Astrocyte of the cerebellum (primary cell): ENCODE measurements around the gene DFFB.

Experiments used
- DNase-seq: peaks from one replicate; pipeline ENCODE4 v3.0.0-alpha.2; 2011; ENCODE audit warnings: low read depth
- H3K4me3 ChIP-seq: 2 replicates; pipeline ENCODE4 v1.5.1; 2011; ENCODE audit warnings: mild to moderate bottlenecking, low read depth, low read length, moderate library complexity
- CTCF ChIP-seq: IDR thresholded peaks from 2 replicates; pipeline ENCODE4 v1.5.1; 2012; ENCODE audit warnings: low read length, low read depth, moderate library complexity, mild to moderate bottlenecking; ENCODE audit errors: missing control alignments
- in situ Hi-C: cut with HindIII; loops from 2 replicates; pipeline ENCODE4 v1.10.0; 2017; ENCODE audit warnings: low sequenced_read_pairs

DFFB gene

GRCh38 chr1:3895951-3896325 lies 38.7 kb downstream of the DFFB start:
- no peak for DNase-seq
- no peak overlapping the region for H3K4me3 ChIP-seq
- TF ChIP-seq CTCF, result no peak
- in situ Hi-C loops, result no loop called here

DNA sequence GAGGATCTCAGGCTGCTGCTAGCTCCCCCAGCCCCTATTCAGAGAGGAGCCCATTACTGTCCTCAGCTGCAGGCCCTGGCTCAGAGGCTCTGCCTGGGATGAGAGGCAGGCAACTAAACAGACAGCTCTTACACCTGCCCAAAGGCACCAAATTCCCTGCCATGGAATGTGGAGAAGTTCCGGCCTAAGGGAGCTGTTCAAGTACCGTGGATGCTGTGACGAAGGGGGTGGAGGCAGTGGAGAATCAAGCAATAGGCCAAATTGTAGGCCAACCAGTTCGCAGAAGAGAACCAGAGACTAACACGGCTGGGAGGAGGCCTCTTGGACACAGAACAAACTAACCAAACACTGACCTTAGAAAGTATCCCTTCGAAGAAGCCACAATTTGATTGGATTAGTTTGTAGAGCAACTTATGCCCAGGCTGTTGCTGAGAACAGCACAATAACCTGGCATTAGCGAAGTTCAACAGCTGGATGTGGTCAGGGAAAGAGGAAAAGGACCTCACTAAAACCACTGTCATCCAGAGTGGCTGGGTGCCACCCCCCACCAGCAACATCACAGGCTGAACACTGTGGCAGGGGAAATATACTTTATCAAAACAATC lies 39.2 kb downstream of the DFFB start:
- no peak for DNase-seq
- H3K4me3 ChIP-seq, result no peak overlapping the region
- no peak for TF ChIP-seq CTCF
- in situ Hi-C loops, result no loop called here

GRCh38 chr1:3898475-3898735 lies 41.1 kb downstream of the DFFB start:
- DNase-seq, result no peak
- no peak for TF ChIP-seq CTCF
- no peak overlapping the region for H3K4me3 ChIP-seq
- in situ Hi-C loops, result no loop called here

- TF ChIP-seq CTCF, result no peak
- DNase-seq, result no peak
- in situ Hi-C loops, result no loop called here
- H3K4me3 ChIP-seq, result peak overlapping the region; percentile 95
These were observed 41.9 kb downstream of the DFFB start for GRCh38 chr1:3898994-3899753.

GRCh38 chr1:3899754-3900149 lies 42.5 kb downstream of the DFFB start:
- peak overlapping the region; percentile 95 for H3K4me3 ChIP-seq
- TF ChIP-seq CTCF, result peak; percentile 22
- in situ Hi-C loops, result no loop called here
- no peak for DNase-seq

DNA sequence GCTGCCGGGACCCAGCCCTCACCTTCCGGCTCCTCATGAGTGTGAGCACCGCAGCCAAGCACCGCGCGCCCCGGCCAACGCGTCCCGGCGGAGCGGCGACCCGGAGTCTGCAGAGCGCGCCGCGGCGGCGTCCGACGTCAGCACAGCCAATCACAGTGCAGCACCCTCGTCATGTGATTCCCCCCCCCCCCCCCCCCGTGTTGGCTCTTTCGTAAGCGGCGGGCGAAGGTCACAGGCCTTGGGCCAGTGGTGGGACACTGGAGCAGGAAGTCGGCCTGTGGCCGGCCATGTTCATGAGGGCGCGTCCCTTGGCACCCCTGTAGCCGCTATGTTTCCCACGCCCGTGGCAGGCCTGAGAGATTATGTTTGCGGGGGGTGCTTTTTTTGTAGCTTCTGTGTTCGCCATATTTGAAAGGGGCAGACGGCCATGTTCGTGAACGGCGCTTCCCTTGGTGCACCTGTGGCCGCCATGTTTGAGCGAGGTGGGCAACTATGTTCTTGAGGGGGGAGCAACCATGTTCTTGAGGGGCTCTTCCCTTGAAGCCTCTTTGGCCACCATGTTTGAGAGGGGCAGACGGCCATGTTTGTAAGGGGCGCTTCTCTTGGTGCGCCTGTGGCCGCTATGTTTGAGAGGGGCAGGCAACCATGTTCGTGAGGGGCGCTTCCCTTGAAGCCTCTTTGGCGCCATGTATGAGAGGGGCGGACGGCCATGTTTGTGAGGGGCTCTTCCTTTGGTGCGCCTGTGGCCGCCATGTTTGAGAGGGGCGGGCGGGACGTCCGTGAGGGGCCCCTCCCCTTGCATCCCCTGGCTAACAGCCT lies 43.1 kb downstream of the DFFB start, which contains the start of gene C1orf174:
Gene C1orf174, minus strand, starts transcription at position 123 of the 819 bp plus-strand sequence. Its CDS starts 86 bp downstream, at position 37.
- H3K4me3 ChIP-seq, result peak within 1 kb of the TSS; percentile 95
- peak; percentile 99 for DNase-seq
- TF ChIP-seq CTCF, result no peak
- in situ Hi-C loops, result no loop called here
